Lower leg skin (tissue), 3 donors: ENCODE results near the gene DNAJC12.

Experiments used
- CTCF ChIP-seq, 3 donors: fragments of 450-650 bp; IDR thresholded peaks; one replicate each; pipeline ENCODE4 v1.5.1; 2016; ENCODE audit warnings: antibody characterized with exemption in 3 of 3, mild to moderate bottlenecking in 3 of 3, moderate library complexity in 2 of 3
- POLR2A ChIP-seq, 2 donors: fragments of 450-650 bp; IDR thresholded peaks; one replicate each; pipeline ENCODE4 v1.6.1; 2016 to 2017; ENCODE audit warnings: antibody characterized with exemption in 2 of 2, mild to moderate bottlenecking in 1 of 2, moderate library complexity in 1 of 2

- no peak for TF ChIP-seq CTCF (IDR thresholded peaks at IDR 0.05)
- TF ChIP-seq POLR2A (IDR thresholded peaks at IDR 0.05), result no peak
Observed at GRCh38 chr10:67863094-67863493, 25.1 kb upstream of the DNAJC12 start.
